GM21717 (cell line): Measurements from ENCODE around the gene BTBD1.

Experiments used
- ATAC-seq: cut with Tn5 transposase; IDR thresholded peaks from one replicate; pipeline ENCODE4 v1.9.1; 2021; ENCODE audit warnings: mild to moderate bottlenecking, moderate library complexity; ENCODE audit not compliant: unreplicated experiment

Gene BTBD1

DNA sequence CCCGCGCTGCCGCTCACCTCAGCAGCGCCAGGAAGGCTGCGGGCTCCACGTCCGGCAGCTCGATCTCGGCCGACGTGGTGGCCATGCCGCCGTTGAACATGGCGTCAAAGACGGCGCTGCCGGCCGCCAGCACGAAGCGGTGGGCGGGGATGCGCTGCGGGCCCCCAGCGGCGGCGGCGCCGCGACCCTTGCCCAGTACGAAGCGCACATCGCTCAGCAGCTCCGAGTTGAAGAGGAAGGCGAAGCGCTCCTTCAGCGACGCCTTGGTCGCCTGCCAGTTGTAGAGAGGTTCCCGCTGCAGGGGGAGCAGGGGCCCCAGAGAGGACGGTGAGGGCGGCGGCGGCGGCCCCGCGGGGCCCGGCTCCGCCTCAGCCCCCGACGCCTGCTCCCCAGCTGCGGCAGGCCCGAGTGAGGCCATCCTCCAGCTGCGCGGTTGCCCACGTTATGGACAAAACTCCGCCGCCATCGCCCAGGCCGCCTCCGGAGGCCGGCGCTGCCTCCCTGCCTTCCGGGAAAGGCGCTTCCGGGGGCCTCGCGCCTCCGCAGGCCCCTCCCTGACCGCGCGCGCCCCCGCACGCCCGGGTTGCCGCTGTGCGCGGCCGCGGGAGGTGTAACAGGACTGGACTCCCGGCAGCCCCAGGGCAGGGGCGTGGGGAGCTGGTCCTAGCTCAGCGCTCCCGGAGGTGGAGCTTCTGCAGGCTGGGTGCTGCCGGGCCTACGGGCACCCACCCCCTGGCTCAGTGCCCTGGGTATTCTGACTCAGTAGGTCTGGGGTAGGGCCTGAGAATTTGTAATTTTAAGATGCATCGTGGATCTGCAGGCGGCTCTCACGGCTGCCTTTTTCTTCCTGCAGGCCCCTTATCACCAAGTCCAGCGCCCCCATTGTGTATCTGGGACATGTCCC is at the start of gene BTBD1:
BTBD1 (minus strand) TSS at position 519 of the 904 bp plus-strand sequence; CDS start at position 418, 101 bp downstream.
- ATAC-seq, result peak; percentile 79

DNA sequence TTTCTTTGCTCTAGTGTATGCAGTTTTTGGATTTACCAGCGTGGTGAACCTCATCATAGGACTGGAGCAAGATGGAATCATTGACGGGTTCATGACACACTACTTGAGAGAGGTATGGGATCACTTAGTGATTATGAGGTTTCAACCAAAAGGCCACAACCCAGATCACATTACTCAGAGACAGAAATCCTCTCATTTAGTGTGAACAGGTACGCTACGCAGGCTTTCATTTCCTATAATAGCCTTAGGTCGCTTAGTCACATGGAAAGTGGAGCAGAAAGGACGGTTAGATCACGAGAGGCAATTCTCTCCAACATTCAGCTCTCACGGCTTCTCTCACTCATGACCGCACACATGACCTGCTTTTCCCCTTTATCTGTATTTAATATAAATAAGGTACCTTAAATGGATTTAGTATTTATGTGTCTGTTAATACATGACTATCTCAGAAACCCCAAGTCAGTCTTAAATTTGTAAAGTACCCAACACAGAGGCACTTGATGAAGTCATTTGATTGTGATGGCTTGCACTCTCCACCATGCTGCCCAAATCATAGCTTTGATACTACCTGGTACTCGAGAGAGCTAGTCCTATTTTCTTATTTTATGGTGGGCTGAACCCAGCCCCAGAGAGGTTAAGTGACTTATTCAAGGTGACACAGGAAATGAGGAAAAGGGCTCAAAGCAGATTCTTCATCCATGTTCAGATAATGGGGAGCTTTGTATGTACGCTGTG is 48.9 kb upstream of the BTBD1 start:
- peak; percentile 85 for ATAC-seq

DNA sequence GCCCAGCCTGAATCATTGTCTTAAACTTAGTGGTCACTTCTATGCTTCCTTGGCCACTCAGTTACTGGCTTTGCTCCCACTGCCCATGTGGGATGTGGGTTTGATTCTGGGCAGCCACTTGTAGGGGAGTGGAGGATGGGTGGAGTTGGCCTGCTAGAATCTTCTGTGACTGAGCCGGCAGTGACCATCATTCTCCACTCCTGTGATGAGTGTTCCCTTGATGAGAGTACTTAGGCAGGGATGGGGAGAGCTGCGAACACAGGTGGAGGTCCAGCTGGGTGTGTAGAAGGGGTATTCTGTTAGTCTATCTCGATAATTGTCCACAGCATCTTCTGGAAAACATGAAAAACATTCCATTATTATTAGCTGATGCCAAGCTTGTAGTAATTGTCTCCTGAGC is 48.4 kb upstream of the BTBD1 start:
- ATAC-seq, result no peak

DNA sequence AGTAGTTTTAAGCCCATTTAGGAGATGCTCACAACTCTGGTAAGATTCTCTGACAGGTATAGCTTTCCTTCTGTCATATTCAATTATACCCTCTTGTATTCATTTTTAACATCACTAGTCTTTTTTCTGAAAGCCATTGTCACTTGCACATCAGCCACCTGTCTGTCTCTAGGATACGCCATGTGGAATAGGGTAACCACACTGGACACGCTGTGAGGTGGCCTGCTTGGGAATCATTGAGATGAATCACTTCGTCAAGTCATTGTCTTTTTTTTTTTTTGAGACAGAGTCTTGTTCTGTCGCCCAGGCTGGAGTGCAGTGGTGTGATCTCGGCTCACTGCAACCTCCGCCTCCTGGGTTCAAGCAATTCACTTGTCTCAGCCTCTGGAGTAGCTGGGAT is 47.8 kb upstream of the BTBD1 start:
- ATAC-seq, result no peak

DNA sequence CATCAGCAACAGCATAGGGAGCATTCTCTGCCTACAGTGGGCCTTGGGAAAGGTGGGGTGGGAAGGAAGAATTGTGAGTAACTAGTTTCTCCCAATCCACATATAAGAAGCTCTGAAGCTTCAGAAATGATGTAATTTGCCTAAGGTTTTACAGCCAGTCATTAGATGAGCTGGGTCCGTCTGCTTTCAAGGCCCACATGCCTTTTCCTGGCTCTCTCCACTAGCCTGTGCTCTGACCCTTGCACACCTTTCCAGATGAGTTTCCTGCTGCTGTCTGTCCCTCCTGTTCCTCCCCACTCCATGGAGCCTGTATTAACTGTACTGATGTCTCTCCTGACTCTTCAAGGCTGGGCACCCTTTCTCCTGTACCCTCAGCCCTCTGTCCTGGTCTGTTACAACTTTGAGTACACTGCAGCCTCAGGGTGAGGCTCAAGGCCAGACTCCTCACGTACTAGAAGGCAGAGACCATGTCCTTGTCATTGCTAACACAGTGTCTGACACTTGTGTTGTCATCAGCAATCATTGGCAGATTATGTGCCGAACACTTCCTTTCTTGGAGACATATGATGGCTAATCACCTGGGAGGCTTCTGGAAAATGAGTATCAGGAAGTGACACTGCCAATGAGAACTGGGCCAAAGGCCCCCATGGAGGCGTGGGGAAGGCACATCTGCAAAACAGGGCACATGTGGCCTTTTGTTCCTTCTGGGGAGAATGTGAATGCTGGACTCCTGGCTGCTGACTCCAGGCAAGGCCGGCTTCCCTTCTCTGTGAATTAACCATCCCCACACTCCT is 47.0 kb upstream of the BTBD1 start:
- ATAC-seq, result no peak

DNA sequence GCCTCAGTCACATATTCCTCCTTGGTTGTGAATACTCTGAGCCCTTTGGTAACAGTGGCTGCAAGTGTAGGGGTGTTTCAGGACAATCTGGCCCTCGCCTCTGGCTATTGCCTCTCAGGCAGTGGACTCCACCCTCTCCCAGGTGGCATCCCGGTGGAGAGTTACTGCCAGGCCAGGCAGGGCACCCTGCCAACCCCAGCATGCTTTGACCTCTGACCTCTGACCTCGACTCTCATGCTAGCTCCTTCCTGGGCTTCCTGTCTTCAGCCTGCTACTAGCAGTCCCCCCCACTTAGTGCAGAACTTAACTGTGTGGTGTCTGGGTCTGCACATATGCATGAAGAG is 45.9 kb upstream of the BTBD1 start:
- ATAC-seq, result no peak

DNA sequence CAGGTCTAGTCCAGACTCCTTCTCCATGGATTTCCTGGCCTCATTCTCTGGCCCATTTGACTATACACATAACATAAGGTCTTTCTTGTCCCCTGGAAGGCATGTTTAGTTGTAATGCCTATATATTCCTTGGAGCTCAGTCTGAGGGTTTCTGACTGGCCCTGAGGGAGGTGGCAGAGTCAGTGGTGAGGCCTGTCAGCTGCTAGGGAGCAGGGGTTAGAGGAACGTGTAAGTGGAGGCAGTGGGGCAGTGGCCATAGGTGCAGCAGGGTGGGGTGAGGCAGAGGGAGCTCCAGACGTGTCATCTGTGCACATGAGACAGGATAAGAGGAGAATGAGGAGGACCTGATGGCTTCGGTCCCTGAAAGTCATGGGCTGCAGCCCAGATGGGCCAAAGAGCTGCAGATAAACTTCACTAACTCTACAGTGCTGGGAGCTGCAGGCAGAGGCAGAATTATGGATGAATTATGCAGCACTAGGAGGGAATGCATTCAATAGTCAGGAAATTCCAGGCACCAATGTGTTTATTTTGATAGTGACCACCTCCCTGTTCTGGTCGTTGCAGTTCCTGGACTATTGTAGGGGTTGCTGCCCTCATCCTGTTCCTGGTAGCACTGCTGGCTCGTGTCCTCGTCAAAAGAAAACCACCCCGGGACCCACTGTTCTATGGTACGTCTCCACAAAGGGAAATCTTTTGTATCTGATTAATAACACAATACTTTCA is 45.3 kb upstream of the BTBD1 start:
- ATAC-seq, result no peak

DNA sequence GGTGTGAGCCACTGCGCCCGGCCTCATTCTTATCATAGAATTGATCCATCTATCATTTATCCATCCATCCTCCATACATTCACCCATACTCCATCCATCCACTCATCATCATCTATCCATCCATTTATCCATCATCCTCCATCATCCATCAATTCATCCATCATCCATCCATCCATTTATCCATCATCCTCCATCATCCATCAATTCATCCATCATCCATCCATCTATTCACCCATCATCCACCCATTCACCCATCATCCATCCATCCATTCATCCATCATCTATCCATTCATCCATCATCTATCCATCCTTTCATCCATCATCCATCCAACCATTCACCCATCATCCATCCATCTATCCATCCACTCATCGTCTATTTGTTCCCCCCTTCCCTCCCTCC is 44.1 kb upstream of the BTBD1 start:
- no peak for ATAC-seq

DNA sequence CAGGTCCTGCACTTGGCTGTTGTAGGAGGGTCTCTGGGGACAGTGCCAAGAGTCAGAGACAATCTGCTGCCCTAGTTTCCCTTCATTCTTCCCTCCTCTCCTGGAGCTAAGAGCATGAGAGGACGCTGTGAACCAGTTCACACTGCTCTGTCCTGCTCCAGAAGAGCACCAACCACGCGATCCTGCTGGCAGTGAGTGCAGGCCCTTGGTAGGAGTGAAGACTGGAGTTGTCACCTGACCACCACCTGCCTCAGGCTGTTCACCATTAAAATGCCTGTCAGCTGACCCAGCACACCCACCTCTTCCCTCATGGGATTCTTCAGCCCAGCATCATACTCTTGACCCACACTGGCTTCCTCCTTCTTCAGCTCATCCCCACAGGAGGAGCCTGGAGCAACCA is 43.3 kb upstream of the BTBD1 start:
- ATAC-seq, result no peak

DNA sequence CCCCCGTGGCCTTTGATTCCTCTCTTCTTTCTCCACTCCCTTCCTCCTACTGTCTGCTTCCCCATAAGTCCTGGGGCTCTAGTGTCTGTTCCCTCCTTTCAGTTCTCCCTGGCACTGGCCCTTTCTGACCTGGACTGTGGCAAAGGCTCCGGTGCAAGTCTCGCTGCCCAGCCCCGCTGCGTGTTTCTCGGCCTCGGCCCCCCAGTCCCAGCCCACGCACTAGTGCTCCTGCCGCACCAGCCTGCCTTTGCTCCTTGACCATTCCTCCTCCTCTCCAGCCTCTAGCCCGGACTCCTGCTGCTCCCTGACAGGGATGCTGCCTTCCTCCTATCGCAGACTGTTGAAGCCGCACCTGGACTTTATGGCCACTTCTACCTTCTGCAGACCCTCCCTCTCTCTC is 42.5 kb upstream of the BTBD1 start:
- no peak for ATAC-seq

DNA sequence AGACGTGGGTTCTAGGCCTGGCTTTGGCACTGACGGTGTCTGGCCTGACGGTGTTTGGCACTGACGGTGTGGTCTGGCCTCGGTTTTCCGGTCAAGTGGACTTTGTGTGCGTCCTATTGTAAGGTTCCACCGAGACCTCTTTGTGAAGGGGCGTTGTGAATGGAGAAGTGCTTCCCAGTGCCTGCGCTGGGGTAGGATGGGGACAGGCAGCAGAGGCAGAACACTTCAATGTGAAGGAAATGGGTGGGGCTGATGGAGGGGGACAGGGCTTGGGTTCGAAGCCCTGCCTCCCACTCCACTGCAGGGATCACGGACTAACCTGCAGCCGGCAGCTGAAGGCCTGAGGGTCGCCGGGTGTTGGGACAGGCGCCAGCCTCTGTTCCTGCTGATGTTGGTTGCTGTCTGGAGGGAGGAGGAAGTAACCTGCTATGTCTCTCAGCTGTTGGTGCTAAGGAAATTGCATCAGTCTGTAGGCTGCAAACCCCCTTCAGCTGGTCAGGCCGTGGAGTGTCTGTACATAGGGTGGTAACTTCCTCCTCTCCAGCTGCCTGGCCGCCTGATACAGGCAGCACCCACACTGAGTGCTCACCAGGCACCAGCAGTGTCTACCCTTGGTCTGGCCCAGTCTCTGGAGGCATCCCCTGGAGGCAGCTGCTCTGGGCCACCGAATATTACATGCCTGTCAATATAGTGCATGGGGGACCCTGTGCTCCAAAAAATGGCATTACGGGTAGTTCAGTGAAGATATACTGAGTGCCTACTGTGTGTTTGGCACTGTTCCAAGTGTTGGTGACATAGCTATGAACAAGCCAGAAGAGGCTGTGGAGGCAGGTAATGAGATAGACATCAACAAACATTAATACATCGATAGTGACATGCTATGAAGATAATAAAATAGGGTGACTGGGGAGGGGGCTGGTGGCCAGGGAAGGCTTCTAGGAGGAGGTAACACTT is 41.5 kb upstream of the BTBD1 start:
- ATAC-seq, result peak; percentile 70

DNA sequence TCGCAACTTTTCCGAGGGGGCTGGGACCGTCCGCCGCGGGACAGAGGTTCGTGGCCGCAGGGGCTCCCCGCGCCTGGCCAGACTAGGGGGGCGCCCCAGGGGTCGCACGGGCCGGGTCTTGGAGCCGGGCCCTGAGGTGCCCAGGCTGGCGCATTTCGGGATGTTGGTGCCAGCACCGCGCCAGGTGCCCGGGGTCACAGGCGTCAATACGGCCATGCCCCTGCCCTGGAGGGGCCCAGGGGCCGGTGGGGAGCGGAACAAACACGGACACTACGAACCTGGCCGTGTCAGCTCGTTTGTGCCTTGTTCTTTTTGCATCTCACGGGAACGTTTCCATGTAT is 40.8 kb upstream of the BTBD1 start:
- peak; percentile 7 for ATAC-seq

DNA sequence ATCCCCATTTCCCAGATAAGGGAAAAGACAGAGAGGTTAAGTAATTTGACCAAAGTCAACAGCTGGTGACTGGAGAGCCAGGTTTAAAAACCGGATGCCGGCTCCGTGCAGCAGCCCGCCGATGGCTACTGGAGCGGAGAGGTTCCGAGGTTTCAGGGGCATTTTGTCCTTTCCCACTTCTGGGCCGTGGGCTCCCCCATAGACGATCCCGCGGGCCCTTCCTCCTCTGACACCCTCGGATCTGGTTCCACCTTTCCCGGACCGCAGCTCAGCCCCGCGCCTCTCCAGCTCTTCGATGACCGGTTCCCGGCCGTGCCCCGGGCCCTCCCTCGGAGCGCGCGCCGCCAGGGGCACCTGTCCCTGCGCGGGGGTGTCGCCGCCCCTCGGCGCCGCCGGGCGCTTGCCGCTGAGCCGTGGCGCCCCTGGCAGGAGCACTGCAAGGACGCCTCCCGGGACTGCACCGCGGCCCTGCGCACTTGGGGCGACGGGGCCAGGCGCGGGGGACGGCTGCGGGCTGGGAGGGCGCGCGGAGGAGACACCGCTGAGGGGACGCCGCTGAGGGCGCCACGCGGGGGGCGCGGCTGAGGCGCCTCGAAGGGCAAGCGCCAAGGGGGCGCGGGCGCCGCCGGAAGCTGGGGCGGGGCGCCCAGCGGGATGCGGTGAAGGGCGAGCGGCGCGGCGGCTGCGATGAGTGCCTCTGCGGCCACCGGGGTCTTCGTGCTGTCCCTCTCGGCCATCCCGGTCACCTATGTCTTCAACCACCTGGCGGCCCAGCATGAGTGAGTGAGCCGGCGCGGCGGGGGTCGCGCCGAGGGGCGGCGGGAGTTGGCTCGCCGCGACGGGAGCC is 40.2 kb upstream of the BTBD1 start, which contains the start of gene TM6SF1:
TM6SF1 (plus strand) TSS at position 652 of the 847 bp plus-strand sequence; CDS start at position 688, 36 bp downstream.
- ATAC-seq, result peak; percentile 37

DNA sequence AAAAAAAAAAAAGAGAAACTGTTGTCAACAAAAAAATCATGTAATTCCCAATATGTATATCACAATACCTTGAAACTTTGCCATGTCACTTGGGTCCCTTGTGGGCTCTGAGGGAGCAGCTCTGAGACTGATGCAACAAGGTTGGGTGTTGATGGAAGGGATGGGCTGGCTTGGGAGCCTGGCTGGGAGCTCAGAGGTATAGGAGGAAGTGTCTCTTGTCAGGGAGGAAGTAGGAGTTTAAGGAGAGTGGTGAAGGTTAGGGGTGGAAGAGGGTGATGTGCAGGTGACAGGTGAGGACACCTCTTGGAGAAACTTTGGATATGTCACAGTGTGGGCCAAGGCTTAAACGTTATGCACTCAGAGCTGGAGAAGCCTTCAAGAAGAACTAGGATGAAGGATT is 38.4 kb upstream of the BTBD1 start:
- ATAC-seq, result no peak

DNA sequence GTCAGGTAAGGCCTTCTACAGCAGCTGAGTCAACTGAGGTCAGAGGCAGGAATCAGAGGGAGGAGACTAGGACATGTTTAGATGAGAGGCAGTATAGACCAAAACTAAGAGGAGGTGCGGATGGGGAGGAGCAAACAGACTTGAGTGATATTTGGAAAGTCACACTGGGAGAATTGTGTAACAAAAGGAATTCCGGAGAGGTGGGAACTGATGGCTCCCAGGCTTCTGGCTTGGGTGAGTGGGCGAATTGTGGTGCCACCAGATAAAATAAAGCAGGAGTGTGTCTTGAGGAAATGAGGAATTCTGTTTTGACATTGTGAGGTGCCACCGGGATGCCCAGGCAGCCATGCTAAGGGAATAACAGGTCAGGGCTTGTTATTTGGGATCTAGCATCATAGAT is 37.1 kb upstream of the BTBD1 start:
- no peak for ATAC-seq

DNA sequence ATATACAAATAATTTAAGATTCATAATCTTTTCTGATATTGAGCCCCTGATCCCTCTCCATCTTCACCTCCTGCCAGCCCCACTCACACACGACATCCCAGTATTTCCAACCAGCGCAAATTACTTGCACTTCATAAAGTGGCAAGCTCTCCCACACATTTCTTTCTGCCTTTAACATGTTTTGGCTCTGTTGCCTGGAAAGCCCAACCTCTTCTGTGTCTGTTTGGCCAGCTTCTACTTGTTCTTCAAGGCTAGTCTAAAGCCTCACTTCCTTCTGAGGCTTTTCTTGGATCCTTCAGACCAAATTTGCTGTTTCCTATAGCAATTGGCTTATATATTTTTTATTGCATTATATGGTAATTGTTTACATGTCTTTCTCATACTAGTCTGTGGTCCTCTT is 35.3 kb upstream of the BTBD1 start:
- ATAC-seq, result no peak

DNA sequence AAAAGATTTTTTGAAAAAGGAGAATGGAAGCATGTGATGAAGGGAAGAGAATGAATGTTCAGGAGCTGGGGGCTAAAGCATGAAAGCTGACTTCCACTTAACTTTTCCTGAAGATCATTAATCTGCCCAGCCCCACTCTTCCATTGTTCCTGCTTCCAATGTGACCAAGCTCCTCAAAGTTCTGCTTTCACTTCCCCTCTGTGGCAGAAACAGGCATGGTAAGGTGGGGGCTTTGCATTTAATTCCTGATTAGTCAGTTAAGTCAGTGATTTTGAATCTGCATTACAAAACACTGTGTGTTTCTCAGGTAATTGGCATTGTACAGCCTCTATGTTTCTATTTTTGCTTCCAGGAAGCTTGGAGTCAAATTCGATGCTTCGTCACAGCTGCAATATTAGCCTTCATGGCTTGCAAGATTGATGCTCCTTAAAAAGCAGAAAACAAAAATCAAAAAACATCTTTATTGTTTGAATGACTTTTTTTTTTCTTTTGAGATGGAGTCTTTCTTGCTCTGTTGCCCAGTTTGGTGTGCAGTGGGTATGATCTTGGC is 33.1 kb upstream of the BTBD1 start:
- no peak for ATAC-seq

DNA sequence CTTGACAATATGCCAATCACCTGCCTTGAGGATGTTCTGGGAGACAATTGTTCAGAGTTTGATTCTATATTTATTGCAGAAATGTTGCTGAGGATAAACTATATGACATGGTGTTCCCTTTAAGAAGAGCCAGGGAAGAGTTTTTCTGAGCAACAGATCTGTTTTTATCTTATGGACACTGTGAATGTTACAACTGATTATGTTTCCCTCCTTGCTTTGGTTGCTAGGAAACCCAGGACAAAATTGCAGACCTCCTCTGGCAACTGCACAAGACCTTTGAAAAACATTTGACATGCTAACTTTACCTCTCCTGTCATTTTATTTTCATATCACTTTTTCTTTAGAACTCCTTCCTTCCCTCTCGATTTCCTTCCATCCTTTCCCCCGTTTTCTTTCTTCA is 32.2 kb upstream of the BTBD1 start:
- no peak for ATAC-seq
